ENCODE results near the gene GLB1L2. TPM values are rescaled to one million over a fixed set of nuclear protein-coding genes. Genes with fewer than 3 reads are reported as not detected.
"Not testable (repeated sequence)": the region's sequence is repeated elsewhere in the genome, so short reads cannot be mapped to it uniquely, and the experiment has no call there.

GLB1L2 gene
- polyA plus RNA-seq, 1 experiment = 0.11 TPM

DNA sequence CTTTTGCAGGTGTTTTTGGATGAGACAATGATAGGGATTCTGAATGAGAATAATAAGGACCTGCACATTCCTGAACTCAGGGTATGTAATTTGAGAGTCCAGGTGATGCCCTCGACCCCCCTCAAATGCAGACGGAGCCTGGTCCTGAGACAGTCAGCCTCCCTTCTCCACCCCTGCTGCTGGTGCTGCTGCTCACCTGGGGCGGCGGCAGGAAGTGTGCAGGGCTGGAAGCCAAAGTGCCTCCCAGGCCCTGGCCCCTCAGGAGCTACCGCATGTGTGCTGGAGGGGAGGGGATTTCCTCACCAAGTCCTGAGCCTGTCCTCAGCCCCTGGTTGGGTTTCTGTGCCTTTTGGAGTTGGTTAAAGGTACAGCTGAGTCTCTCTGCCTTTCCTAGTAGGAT lies 19.0 kb upstream of the GLB1L2 start:
- TF ChIP-seq CTCF (IDR thresholded peaks at IDR 0.05; ENCODE audit: low read depth, low read length) = no peak
- ChIA-PET CTCF (no interaction called here), POLR2A (no interaction called here)
- DNase-seq (ENCODE audit: low read depth, low spot score) = no peak
- Histone ChIP-seq H3K27me3 (ENCODE audit: control insufficient read depth, insufficient read depth, low read length) (no peaks in the 10 kb centered on the region), H3K27ac (ENCODE audit: low read depth, low read length) (no peak overlapping the region), H3K4me3 (ENCODE audit: low read depth, low read length) (no peak overlapping the region), H3K9me3 (ENCODE audit: control insufficient read depth, insufficient read depth, low read length) (0 out of 2 replicates have a peak, but pooled peaks cover 4% of the 10 kb centered on the region)

DNA sequence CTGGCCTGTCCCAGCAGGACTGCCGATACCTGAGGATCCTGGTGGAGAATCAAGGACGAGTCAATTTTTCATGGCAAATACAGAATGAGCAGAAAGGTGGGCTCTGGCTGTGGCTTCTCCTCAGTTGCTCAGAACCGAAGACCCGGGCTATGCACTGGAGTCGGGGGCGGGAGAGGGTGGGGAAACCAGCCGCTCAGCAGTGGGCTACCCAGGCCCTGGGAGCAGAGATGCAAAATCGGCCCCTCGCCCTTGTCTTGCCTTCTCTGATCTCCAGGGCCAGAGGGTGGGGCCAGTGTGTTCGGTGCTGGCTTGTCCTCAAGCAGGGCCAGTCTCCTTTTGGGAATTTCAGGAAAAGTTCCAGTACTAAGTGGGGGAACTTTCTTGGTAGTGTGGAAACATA lies 18.4 kb upstream of the GLB1L2 start:
- no peak for TF ChIP-seq CTCF (IDR thresholded peaks at IDR 0.05; ENCODE audit: low read depth, low read length)

GRCh38 chr11:134313821-134314607 lies 17.8 kb upstream of the GLB1L2 start:
- no peak for DNase-seq (ENCODE audit: low read depth, low spot score)
- POLR2A ChIA-PET = no interaction called here
- Histone ChIP-seq H3K9me3 (ENCODE audit: control insufficient read depth, insufficient read depth, low read length) (0 out of 2 replicates have a peak, but pooled peaks cover 4% of the 10 kb centered on the region), H3K27me3 (ENCODE audit: control insufficient read depth, insufficient read depth, low read length) (no peaks in the 10 kb centered on the region), H3K27ac (ENCODE audit: low read depth, low read length) (no peak overlapping the region), H3K4me3 (ENCODE audit: low read depth, low read length) (no peak overlapping the region)
- TF ChIP-seq CTCF (IDR thresholded peaks at IDR 0.05; ENCODE audit: low read depth, low read length) = no peak
- CTCF ChIA-PET = no interaction called here

More for the DNA sequence above, 18.4 kb upstream of the GLB1L2 start:
- no peaks in the 10 kb centered on the region for H3K27me3 ChIP-seq (ENCODE audit: control insufficient read depth, insufficient read depth, low read length)
- ChIA-PET CTCF (no interaction called here), POLR2A (no interaction called here)
- H3K4me3 ChIP-seq (ENCODE audit: low read depth, low read length) = no peak overlapping the region
- H3K27ac ChIP-seq (ENCODE audit: low read depth, low read length) = no peak overlapping the region
- no peak for DNase-seq (ENCODE audit: low read depth, low spot score)
- 0 out of 2 replicates have a peak, but pooled peaks cover 4% of the 10 kb centered on the region for H3K9me3 ChIP-seq (ENCODE audit: control insufficient read depth, insufficient read depth, low read length)

DNA sequence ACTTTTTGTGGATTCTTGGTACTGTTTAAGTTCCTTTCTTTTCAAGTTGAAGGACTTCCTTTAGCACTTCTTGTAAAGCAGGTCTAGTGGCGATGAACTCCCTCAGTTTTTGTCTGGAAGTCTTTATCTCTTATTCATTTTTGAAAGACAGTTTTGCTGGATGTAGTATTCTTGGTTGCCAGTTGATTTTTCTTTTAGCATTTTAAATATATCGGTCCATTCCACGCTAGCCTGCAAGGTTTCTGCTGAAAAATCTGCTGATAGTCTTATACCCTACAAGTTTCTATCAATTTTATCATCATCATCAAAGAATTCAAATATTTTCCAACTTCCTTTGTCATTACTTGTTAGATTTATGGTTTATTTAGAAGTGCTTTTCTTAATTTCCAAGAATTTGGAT lies 14.7 kb upstream of the GLB1L2 start:
- Histone ChIP-seq H3K27me3 (ENCODE audit: control insufficient read depth, insufficient read depth, low read length) (no peaks in the 10 kb centered on the region), H3K27ac (ENCODE audit: low read depth, low read length) (no peak overlapping the region), H3K4me3 (ENCODE audit: low read depth, low read length) (no peak overlapping the region), H3K9me3 (ENCODE audit: control insufficient read depth, insufficient read depth, low read length) (0 out of 2 replicates have a peak, but pooled peaks cover 4% of the 10 kb centered on the region)
- POLR2A ChIA-PET = no interaction called here
- DNase-seq (ENCODE audit: low read depth, low spot score) = no peak
- no peak for TF ChIP-seq CTCF (IDR thresholded peaks at IDR 0.05; ENCODE audit: low read depth, low read length)
- CTCF ChIA-PET = no interaction called here

DNA sequence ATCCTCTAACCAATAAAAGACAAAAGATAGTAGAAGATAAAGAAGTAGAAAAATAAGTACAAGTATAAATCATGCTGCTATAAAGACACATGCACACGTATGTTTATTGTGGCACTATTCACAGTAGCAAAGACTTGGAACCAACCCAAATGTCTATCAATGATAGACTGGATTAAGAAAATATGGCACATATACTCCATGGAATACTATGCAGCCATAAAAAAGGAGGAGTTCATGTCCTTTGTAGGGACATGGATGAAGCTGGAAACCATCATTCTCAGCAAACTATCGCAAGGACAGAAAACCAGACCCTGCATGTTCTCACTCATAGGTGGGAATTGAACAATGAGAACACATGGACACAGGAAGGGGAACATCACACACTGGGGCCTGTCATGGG lies 10.4 kb upstream of the GLB1L2 start:
- DNase-seq (ENCODE audit: low read depth, low spot score); H3K4me3 ChIP-seq (ENCODE audit: low read depth, low read length); POLR2A ChIA-PET; CTCF ChIA-PET; H3K27me3 ChIP-seq (ENCODE audit: control insufficient read depth, insufficient read depth, low read length); H3K27ac ChIP-seq (ENCODE audit: low read depth, low read length); H3K9me3 ChIP-seq (ENCODE audit: control insufficient read depth, insufficient read depth, low read length): not testable (repeated sequence)
